ENCODE measurements around the gene TBCK. TPM values are rescaled to one million over a fixed set of nuclear protein-coding genes. Genes with fewer than 3 reads are reported as not detected.

TBCK gene
- polyA plus RNA-seq, 6 donors from 2014 or later: 11.3 to 34.9 (median 22.2) TPM

GRCh38 chr4:106316773-106317409, 882 bp upstream of the TBCK start:
- Mint-ChIP-seq H3K27ac (no peak overlapping the region), H3K9me3 (peaks cover 0 to 2% (median 0%) of the 10 kb centered on the region in 7 donors), H3K27me3 (no peaks in the 10 kb centered on the region), H3K36me3 (peaks cover 0 to 11% of the 10 kb centered on the region in 2 donors), H3K4me1 (peaks cover 24 to 28% (median 25%) of the 10 kb centered on the region in 3 donors), H3K4me3 (no peak overlapping the region)
- ATAC-seq (ENCODE audit: low read depth in 2 of 2) (no peak), DNase-seq (peak; percentile 9)

- H3K9me3 Mint-ChIP-seq: no peaks in the 10 kb centered on the region
- ATAC-seq (ENCODE audit: low read depth in 2 of 2) (peak; percentile 11 to 20), DNase-seq (no peak)
- no peak overlapping the region for H3K4me3 Mint-ChIP-seq
- no peaks in the 10 kb centered on the region for H3K27me3 Mint-ChIP-seq
- H3K27ac Mint-ChIP-seq: no peak overlapping the region
- H3K4me1 Mint-ChIP-seq: peaks cover 22 to 25% (median 25%) of the 10 kb centered on the region in 3 donors
- H3K36me3 Mint-ChIP-seq: peaks cover 0 to 6% of the 10 kb centered on the region in 2 donors
These were observed 487 bp downstream of the TBCK start for GRCh38 chr4:106315476-106315967.

- H3K36me3 Mint-ChIP-seq: peaks cover 0 to under 1% of the 10 kb centered on the region in 2 donors
- no peak for DNase-seq
- H3K27me3 Mint-ChIP-seq: no peaks in the 10 kb centered on the region
- no peaks in the 10 kb centered on the region for H3K9me3 Mint-ChIP-seq
- peak overlapping the region in 1 of 6 donors; percentile 82 for H3K27ac Mint-ChIP-seq
- ATAC-seq (ENCODE audit: low read depth in 2 of 2): no peak
- peaks cover 22 to 30% (median 22%) of the 10 kb centered on the region in 3 donors for H3K4me1 Mint-ChIP-seq
- H3K4me3 Mint-ChIP-seq: peak overlapping the region in 2 of 8 donors; percentile 60 to 84
These were observed 1.0 kb downstream of the TBCK start for GRCh38 chr4:106314960-106315359.

GRCh38 chr4:106312997-106313522, 2.9 kb downstream of the TBCK start:
- Mint-ChIP-seq H3K27ac (peak overlapping the region in 4 of 6 donors; percentile 39 to 91 (median 80)), H3K9me3 (no peaks in the 10 kb centered on the region), H3K4me3 (peak overlapping the region in 2 of 8 donors; percentile 26 to 28), H3K36me3 (peaks cover 4 to 6% of the 10 kb centered on the region in 2 donors), H3K27me3 (no peaks in the 10 kb centered on the region), H3K4me1 (peaks cover 14 to 19% (median 17%) of the 10 kb centered on the region in 3 donors)
- ATAC-seq (ENCODE audit: low read depth in 2 of 2) (no peak), DNase-seq (no peak)

- Mint-ChIP-seq H3K27me3 (no peaks in the 10 kb centered on the region), H3K4me3 (peak overlapping the region in 3 of 8 donors; percentile 11 to 56 (median 13)), H3K36me3 (peaks cover 4 to 7% of the 10 kb centered on the region in 2 donors), H3K27ac (peak overlapping the region in 4 of 6 donors; percentile 47 to 91 (median 72)), H3K9me3 (no peaks in the 10 kb centered on the region), H3K4me1 (peaks cover 14 to 19% (median 17%) of the 10 kb centered on the region in 3 donors)
- ATAC-seq (ENCODE audit: low read depth in 2 of 2) (no peak), DNase-seq (no peak)
These were observed 3.6 kb downstream of the TBCK start for GRCh38 chr4:106312377-106312776.

- peaks cover 7 to 11% of the 10 kb centered on the region in 2 donors for H3K36me3 Mint-ChIP-seq
- peaks cover 4 to 23% (median 15%) of the 10 kb centered on the region in 3 donors for H3K4me1 Mint-ChIP-seq
- H3K9me3 Mint-ChIP-seq: no peaks in the 10 kb centered on the region
- no peak for DNase-seq
- no peak overlapping the region for H3K27ac Mint-ChIP-seq
- no peak overlapping the region for H3K4me3 Mint-ChIP-seq
- ATAC-seq (ENCODE audit: low read depth in 2 of 2): no peak
- no peaks in the 10 kb centered on the region for H3K27me3 Mint-ChIP-seq
These were observed 9.4 kb downstream of the TBCK start for GRCh38 chr4:106306561-106306960.

DNA sequence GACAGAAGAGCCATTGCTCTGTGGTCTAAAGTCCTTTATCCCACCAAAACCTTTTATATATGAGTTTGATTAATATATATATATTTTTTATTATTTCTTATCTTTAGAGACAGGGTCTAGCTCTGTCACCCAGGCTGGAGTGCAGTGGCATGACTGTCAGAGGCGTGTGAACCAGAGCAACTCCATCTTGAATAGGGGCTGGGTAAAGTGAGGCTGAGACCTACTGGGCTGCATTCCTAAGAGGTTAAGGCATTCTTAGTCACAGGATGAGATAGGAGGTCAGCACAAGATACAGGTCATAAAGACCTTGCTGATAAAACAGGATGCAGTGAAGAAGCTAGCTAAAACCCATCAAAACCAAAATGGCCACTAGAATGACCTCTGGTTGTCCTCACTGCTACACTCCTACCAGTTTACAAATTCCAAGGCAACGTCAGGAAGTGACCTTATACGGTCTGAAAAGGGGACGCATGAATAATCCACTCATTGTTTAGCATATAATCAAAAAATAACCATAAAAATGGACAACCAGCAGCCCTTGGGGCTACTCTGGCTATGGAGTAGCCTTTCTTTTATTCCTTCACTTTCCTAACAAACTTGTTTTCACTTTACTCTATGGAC, 10.5 kb downstream of the TBCK start:
- no peaks in the 10 kb centered on the region for H3K9me3 Mint-ChIP-seq
- H3K4me1 Mint-ChIP-seq: peaks cover 4 to 22% (median 15%) of the 10 kb centered on the region in 3 donors
- no peaks in the 10 kb centered on the region for H3K27me3 Mint-ChIP-seq
- no peak overlapping the region for H3K27ac Mint-ChIP-seq
- no peak overlapping the region for H3K4me3 Mint-ChIP-seq
- DNase-seq (no peak), ATAC-seq (ENCODE audit: low read depth in 2 of 2) (no peak)
- peaks cover 7 to 13% of the 10 kb centered on the region in 2 donors for H3K36me3 Mint-ChIP-seq

- no peak overlapping the region for H3K27ac Mint-ChIP-seq
- peaks cover 14 to 19% of the 10 kb centered on the region in 2 donors for H3K36me3 Mint-ChIP-seq
- DNase-seq: no peak
- H3K4me1 Mint-ChIP-seq: peaks cover 4 to 16% (median 15%) of the 10 kb centered on the region in 3 donors
- no peak for ATAC-seq (ENCODE audit: low read depth in 2 of 2)
- no peaks in the 10 kb centered on the region for H3K9me3 Mint-ChIP-seq
- no peak overlapping the region for H3K4me3 Mint-ChIP-seq
- H3K27me3 Mint-ChIP-seq: no peaks in the 10 kb centered on the region
These were observed 11.4 kb downstream of the TBCK start for GRCh38 chr4:106304632-106305031.

DNA sequence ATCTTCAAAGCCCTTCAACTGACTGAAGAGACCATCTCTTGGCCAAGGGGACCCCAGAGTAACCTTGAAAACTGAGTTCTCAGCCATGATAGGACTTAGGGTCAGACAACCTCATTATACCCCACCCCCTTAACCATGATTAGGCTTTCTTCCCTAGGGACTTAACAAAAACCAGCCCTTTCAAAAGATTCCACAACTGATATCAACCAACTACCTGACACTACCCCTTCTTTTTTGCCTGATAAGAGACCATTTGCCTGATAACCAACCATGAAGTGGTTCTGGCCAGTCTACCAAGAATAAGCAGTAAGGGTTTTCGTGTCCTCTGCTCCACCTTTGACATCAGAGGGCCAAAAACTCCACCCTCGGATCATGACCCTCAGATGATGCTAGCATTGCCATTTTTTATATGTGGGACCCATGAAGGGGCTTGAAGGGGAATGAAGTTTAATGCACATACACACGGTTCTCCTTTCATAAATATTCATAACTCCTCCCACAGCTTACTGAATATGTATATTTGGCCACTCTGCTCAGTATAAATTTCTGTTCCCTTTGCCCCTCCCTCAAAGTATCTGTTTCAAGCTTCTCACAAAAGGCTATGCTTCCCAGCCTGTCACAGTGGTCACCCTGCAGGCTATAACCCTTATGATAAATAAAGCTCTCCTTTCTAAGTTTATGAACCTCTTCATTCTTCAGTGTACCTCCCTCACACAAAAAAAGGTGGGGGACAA, 12.3 kb downstream of the TBCK start:
- peak overlapping the region in 2 of 6 donors; percentile 38 to 61 for H3K27ac Mint-ChIP-seq
- H3K36me3 Mint-ChIP-seq: peaks cover 14 to 20% of the 10 kb centered on the region in 2 donors
- ATAC-seq (ENCODE audit: low read depth in 2 of 2): no peak
- H3K4me1 Mint-ChIP-seq: peaks cover 2 to 16% (median 15%) of the 10 kb centered on the region in 3 donors
- no peaks in the 10 kb centered on the region for H3K27me3 Mint-ChIP-seq
- H3K4me3 Mint-ChIP-seq: no peak overlapping the region
- H3K9me3 Mint-ChIP-seq: no peaks in the 10 kb centered on the region
- no peak for DNase-seq

DNA sequence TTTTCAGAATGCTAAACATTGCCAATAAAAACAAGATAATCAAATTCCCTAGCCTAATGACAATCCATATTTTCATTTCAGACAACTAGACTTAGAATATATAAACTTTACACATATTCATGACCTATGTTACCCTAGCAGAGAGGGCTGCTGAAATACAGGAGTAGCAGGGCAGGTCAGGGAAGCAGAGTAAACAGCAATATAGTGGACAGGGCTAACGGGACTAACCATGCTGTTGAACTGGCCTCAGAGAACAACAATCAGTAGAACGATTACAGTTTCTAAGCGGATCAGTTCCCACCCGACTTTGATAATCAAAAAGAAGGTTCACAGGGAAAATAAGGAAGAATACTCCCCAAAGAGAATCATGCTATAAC, 14.0 kb downstream of the TBCK start:
- DNase-seq (no peak), ATAC-seq (ENCODE audit: low read depth in 2 of 2) (no peak)
- peak overlapping the region in 1 of 8 donors; percentile 35 for H3K4me3 Mint-ChIP-seq
- peaks cover 2 to 18% (median 18%) of the 10 kb centered on the region in 3 donors for H3K4me1 Mint-ChIP-seq
- peaks cover 8 to 16% of the 10 kb centered on the region in 2 donors for H3K36me3 Mint-ChIP-seq
- H3K9me3 Mint-ChIP-seq: no peaks in the 10 kb centered on the region
- H3K27ac Mint-ChIP-seq: peak overlapping the region in 1 of 6 donors; percentile 72
- H3K27me3 Mint-ChIP-seq: no peaks in the 10 kb centered on the region

DNA sequence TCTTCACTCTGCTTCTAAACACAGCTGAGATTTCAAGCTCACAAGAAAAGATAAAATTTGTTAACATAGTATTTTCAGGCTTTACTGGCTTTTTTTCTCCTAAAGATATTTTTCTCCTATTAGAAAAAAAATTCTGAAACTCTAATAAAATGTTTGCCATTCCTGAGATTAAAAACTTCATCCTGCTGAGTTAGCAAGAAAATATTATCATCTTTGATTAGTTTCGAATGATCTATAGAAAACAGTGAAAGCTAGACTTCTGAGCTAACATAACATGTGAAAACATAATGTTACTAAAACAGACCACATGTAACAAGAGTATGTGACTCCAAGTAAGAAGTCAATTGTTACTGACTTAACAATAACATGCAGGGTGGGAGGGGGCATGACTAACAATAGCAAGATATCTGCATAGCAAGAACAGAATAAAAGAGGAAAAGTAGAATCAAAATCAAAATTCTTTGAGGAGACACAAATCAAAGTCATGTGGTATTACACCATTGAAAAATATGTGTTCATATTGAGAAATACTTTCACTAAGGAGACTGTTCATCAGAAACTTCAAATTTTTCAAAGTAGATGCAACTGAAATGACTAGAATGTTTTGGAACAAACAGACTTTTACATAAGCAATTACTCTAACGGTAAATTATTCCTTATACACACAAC, 14.5 kb downstream of the TBCK start:
- no peak overlapping the region for H3K4me3 Mint-ChIP-seq

GRCh38 chr4:106299977-106300376, 16.0 kb downstream of the TBCK start:
- Mint-ChIP-seq H3K4me3 (no peak overlapping the region), H3K27ac (no peak overlapping the region), H3K4me1 (peaks cover 9 to 29% (median 20%) of the 10 kb centered on the region in 3 donors), H3K9me3 (no peaks in the 10 kb centered on the region), H3K27me3 (no peaks in the 10 kb centered on the region), H3K36me3 (peaks cover 17 to 18% of the 10 kb centered on the region in 2 donors)
- DNase-seq (no peak), ATAC-seq (ENCODE audit: low read depth in 2 of 2) (no peak)

More for the DNA sequence above, 14.5 kb downstream of the TBCK start:
- peaks cover 4 to 23% (median 20%) of the 10 kb centered on the region in 3 donors for H3K4me1 Mint-ChIP-seq
- H3K9me3 Mint-ChIP-seq: no peaks in the 10 kb centered on the region
- DNase-seq (no peak), ATAC-seq (ENCODE audit: low read depth in 2 of 2) (no peak)
- peaks cover 10 to 16% of the 10 kb centered on the region in 2 donors for H3K36me3 Mint-ChIP-seq
- H3K27me3 Mint-ChIP-seq: no peaks in the 10 kb centered on the region
- peak overlapping the region in 2 of 6 donors; percentile 72 for H3K27ac Mint-ChIP-seq

All from naive B cell (primary cell).